ENCODE data around the gene MZT1. TPM values are rescaled to one million over a fixed set of nuclear protein-coding genes. Genes with fewer than 3 reads are reported as not detected.

MZT1 gene
- total and polyA plus RNA-seq, 2 donors (not counting 1 experiment from before 2014, with no cell fraction given) = 2.1 to 5.7 TPM

DNA sequence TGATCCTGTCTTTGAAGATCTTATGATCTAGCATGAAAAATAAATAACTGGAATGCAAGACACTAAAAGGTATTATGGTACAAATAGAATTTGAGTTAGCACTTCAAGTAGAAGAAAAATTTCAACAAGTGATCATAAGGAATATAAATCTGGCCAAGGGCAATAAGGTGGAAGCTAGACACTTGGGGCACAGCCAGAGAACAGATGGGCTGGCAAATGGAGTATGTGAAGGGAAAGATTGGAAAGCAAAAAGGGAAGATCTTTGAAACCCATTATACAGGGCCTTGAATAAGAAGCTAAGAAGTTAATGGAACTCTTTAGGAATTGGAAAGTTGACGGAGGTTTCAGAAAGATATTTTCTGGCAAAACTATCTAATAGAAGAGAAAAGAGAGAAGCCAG, 61.0 kb downstream of the MZT1 start:
- Mint-ChIP-seq H3K9me3 (ENCODE audit: insufficient read depth) (no peaks in the 10 kb centered on the region), H3K27ac (no peak overlapping the region), H3K4me1 (no peaks in the 10 kb centered on the region), H3K27me3 (peaks cover 8% of the 10 kb centered on the region), H3K4me3 (no peak overlapping the region)
- POLR2A ChIA-PET = no interaction called here
- no CpG with 5 or more reads among the region's 1 CpG for WGBS (ENCODE audit: insufficient coverage)
- no peak overlapping the region for H3K9ac ChIP-seq (ENCODE audit: low read length)
- no peak overlapping the region for H3K4me2 ChIP-seq (replicated peaks; ENCODE audit: low read depth, low read length, poor library complexity, severe bottlenecking)
- no peaks in the 10 kb centered on the region for H3K27me3 ChIP-seq (replicated peaks in 1 of 4; ENCODE audit: control extremely low read depth in 1 of 4, control insufficient read depth in 3 of 4, insufficient read depth in 4 of 4, low read length in 3 of 4)
- ATAC-seq (ENCODE audit: low read depth) (no peak), DNase-seq (no peak)
- H2AFZ ChIP-seq (ENCODE audit: insufficient read depth, low read depth, low read length, poor library complexity, severe bottlenecking) = no peak overlapping the region
- intact Hi-C loops (cut with micrococcal nuclease) = no loop called here
- H3K4me1 ChIP-seq (ENCODE audit: control insufficient read depth in 2 of 2, insufficient read depth in 2 of 2, low read length in 2 of 2) = no peaks in the 10 kb centered on the region
- no peaks in the 10 kb centered on the region for H4K20me1 ChIP-seq (ENCODE audit: control insufficient read depth, insufficient read depth, low read length, poor library complexity, severe bottlenecking)
- CTCF ChIA-PET = no interaction called here
- no peak overlapping the region for H3K4me3 ChIP-seq (ENCODE audit: control extremely low read depth in 1 of 5, extremely low read depth in 1 of 5, insufficient read depth in 1 of 5, low read depth in 2 of 5, low read length in 4 of 5)
- no peaks in the 10 kb centered on the region for H3K79me2 ChIP-seq (ENCODE audit: control insufficient read depth, insufficient read depth, low read length)
- no peaks in the 10 kb centered on the region for H3K36me3 ChIP-seq (replicated peaks in 1 of 2; ENCODE audit: control extremely low read depth in 1 of 2, control insufficient read depth in 1 of 2, extremely low read depth in 1 of 2, insufficient read depth in 2 of 2, low read length in 1 of 2)
- H3K9me3 ChIP-seq (ENCODE audit: control extremely low read depth in 1 of 3, control insufficient read depth in 2 of 3, insufficient read depth in 1 of 3, low read length in 2 of 3) = no peaks in the 10 kb centered on the region
- TF ChIP-seq, protein P1, sequence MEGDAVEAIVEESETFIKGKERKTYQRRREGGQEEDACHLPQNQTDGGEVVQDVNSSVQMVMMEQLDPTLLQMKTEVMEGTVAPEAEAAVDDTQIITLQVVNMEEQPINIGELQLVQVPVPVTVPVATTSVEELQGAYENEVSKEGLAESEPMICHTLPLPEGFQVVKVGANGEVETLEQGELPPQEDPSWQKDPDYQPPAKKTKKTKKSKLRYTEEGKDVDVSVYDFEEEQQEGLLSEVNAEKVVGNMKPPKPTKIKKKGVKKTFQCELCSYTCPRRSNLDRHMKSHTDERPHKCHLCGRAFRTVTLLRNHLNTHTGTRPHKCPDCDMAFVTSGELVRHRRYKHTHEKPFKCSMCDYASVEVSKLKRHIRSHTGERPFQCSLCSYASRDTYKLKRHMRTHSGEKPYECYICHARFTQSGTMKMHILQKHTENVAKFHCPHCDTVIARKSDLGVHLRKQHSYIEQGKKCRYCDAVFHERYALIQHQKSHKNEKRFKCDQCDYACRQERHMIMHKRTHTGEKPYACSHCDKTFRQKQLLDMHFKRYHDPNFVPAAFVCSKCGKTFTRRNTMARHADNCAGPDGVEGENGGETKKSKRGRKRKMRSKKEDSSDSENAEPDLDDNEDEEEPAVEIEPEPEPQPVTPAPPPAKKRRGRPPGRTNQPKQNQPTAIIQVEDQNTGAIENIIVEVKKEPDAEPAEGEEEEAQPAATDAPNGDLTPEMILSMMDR (IDR thresholded peaks at IDR 0.05) = no peak
- no peak for TF ChIP-seq EZH2 (IDR thresholded peaks at IDR 0.05; ENCODE audit: borderline replicate concordance, insufficient read depth, low read depth, low read length, poor library complexity, severe bottlenecking)
- no peak overlapping the region for H3K27ac ChIP-seq (ENCODE audit: low read length in 2 of 2)

DNA sequence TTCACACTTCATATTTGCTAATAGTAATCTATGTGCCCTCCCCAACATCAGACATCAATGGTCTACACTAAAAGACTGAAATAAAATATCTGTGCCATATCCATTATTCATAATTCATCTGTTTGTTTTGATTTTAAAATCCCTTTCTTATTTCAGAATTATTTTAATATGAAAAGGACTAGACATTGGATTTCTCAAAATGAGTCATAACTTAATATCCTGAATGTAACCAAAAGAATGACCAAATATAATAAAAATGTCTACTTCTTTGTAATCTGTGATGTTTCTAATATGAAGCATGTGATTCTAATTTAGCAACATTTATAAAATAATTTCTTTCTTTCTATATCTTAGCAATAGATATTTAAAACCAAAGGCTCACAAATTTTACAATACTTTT, 64.9 kb downstream of the MZT1 start:
- no peak for TF ChIP-seq EZH2 (IDR thresholded peaks at IDR 0.05; ENCODE audit: borderline replicate concordance, insufficient read depth, low read depth, low read length, poor library complexity, severe bottlenecking)
- TF ChIP-seq, protein P1 (IDR thresholded peaks at IDR 0.05) = no peak
- ATAC-seq (ENCODE audit: low read depth) (no peak), DNase-seq (no peak)
- Mint-ChIP-seq H3K9me3 (ENCODE audit: insufficient read depth) (no peaks in the 10 kb centered on the region), H3K27me3 (peaks cover 18% of the 10 kb centered on the region), H3K4me1 (no peaks in the 10 kb centered on the region), H3K27ac (no peak overlapping the region), H3K4me3 (no peak overlapping the region)
- no peaks in the 10 kb centered on the region for H3K4me1 ChIP-seq (ENCODE audit: control insufficient read depth in 2 of 2, insufficient read depth in 2 of 2, low read length in 2 of 2)
- no peaks in the 10 kb centered on the region for H3K79me2 ChIP-seq (ENCODE audit: control insufficient read depth, insufficient read depth, low read length)
- ChIA-PET CTCF (no interaction called here), POLR2A (no interaction called here)
- no peaks in the 10 kb centered on the region for H3K27me3 ChIP-seq (replicated peaks in 1 of 4; ENCODE audit: control extremely low read depth in 1 of 4, control insufficient read depth in 3 of 4, insufficient read depth in 4 of 4, low read length in 3 of 4)
- H3K36me3 ChIP-seq (replicated peaks in 1 of 2; ENCODE audit: control extremely low read depth in 1 of 2, control insufficient read depth in 1 of 2, extremely low read depth in 1 of 2, insufficient read depth in 2 of 2, low read length in 1 of 2) = no peaks in the 10 kb centered on the region
- no peak overlapping the region for H3K4me3 ChIP-seq (ENCODE audit: control extremely low read depth in 1 of 5, extremely low read depth in 1 of 5, insufficient read depth in 1 of 5, low read depth in 2 of 5, low read length in 4 of 5)
- no peaks in the 10 kb centered on the region for H4K20me1 ChIP-seq (ENCODE audit: control insufficient read depth, insufficient read depth, low read length, poor library complexity, severe bottlenecking)
- intact Hi-C loops (cut with micrococcal nuclease) = no loop called here
- no peak overlapping the region for H3K9ac ChIP-seq (ENCODE audit: low read length)
- H3K9me3 ChIP-seq (ENCODE audit: control extremely low read depth in 1 of 3, control insufficient read depth in 2 of 3, insufficient read depth in 1 of 3, low read length in 2 of 3) = no peaks in the 10 kb centered on the region
- H2AFZ ChIP-seq (ENCODE audit: insufficient read depth, low read depth, low read length, poor library complexity, severe bottlenecking) = no peak overlapping the region
- H3K27ac ChIP-seq (ENCODE audit: low read length in 2 of 2) = no peak overlapping the region
- H3K4me2 ChIP-seq (replicated peaks; ENCODE audit: low read depth, low read length, poor library complexity, severe bottlenecking) = no peak overlapping the region

Small RNA genes within 50 kb of the gene (small RNA-seq; reads per million reads assigned to genes)
- not detected for gene RNU6-80P (ENCODE audit: insufficient read length, low read depth, low replicate concordance)

Other genes starting within 250 kb of the MZT1 start
- 7.2 and 8.6 TPM in 2 replicates for gene BORA, start 294 bp upstream of the MZT1 start, total RNA-seq
- gene BORA, start 294 bp upstream of the MZT1 start, polyA plus RNA-seq = 4.5 and 4.8 TPM in 2 replicates
- 39.8 and 40.6 TPM in 2 replicates for gene DIS3, start 54.3 kb upstream of the MZT1 start, total RNA-seq
- 10.4 and 14.9 TPM in 2 replicates for gene DIS3, start 54.3 kb upstream of the MZT1 start, polyA plus RNA-seq
- 42.2 and 43.1 TPM in 2 replicates for gene PIBF1, start 54.5 kb upstream of the MZT1 start, total RNA-seq
- gene PIBF1, start 54.5 kb upstream of the MZT1 start, polyA plus RNA-seq = 4.5 and 9.9 TPM in 2 replicates